K562 (cell line): ENCODE measurements around the gene ESR2. TPM values are rescaled to one million over a fixed set of nuclear protein-coding genes. Genes with fewer than 3 reads are reported as not detected.

Experiments used
- ATAC-seq: fragments of 200-7000 bp; cut with Tn5 transposase; 3 replicates; pipeline ENCODE4 v1.9.1; 2020; ENCODE audit warnings: moderate library complexity
- BruUV-seq: library from RNA; stranded (reverse); fragments of 400-500 nt; replicated peaks from 2 replicates; lab custom pipeline; 2021; lab: Mats Ljungman, UMichigan
- CTCF ChIA-PET: fragments of 300-600 bp; formaldehyde crosslinking; extraction: SDS; loops from one replicate; lab custom pipeline; 2021; ENCODE audit warnings: low intra/inter-chr PET ratio; lab: Yijun Ruan, JAX
- POLR2A ChIA-PET: fragments of 300-600, 350-650 bp; sonication (Branson Sonifier 250); formaldehyde crosslinking; extraction: SDS; loops from one replicate; lab custom pipeline; 2021; ENCODE audit warnings: antibody characterized with exemption, inconsistent platforms; lab: Yijun Ruan, JAX
- DNase-seq, 4 experiments: peaks; one replicate each; pipeline versions ENCODE4 v3.0.0 to v3.0.0-alpha.2; 2011 to 2018; ENCODE audit warnings: low spot score in 3 of 4, mixed read lengths in 3 of 4; ENCODE audit errors: extremely low read depth in 1 of 4
- FAIRE-seq: peaks from 2 replicates; lab custom pipeline; 2011; peaks lifted over from hg19 to GRCh38; lab: Jason Lieb, UNC
- H2AFZ ChIP-seq: 2 replicates; pipeline ENCODE4 v1.6.0; 2011; ENCODE audit warnings: low read depth, low read length, control low read depth, inconsistent platforms
- H3K27ac ChIP-seq: fragments of 200-600 bp; 3 replicates; pipeline ENCODE4 v1.8.0; 2011; ENCODE audit warnings: low read depth, mild to moderate bottlenecking, control low read depth, inconsistent platforms, low read length, moderate library complexity, mixed read lengths; ENCODE audit errors: extremely low read depth
- H3K27me3 ChIP-seq, 2 experiments: fragments of 300-600 bp in 1 of 2; 2 replicates in 1 of 2; 3 replicates in 1 of 2; pipeline versions ENCODE4 v1.6.0 to v1.8.0; 2011; ENCODE audit warnings: inconsistent platforms in 2 of 2, low read length in 2 of 2, mild to moderate bottlenecking in 1 of 2, mixed read lengths in 1 of 2, moderate library complexity in 1 of 2; ENCODE audit not compliant: control insufficient read depth in 2 of 2, insufficient read depth in 2 of 2
- H3K36me3 ChIP-seq: fragments of 300-600 bp; 3 replicates; pipeline ENCODE4 v1.8.0; 2011; ENCODE audit warnings: mild to moderate bottlenecking, low read length, inconsistent platforms; ENCODE audit not compliant: control insufficient read depth, insufficient read depth
- H3K4me1 ChIP-seq, 2 experiments: fragments of 200-600 bp in 1 of 2; replicated peaks in 1 of 2; 2 replicates in 1 of 2; 3 replicates in 1 of 2; pipeline versions ENCODE4 v1.5.1 to v1.8.0; 2011; ENCODE audit warnings: inconsistent platforms in 2 of 2, low read length in 2 of 2, mild to moderate bottlenecking in 1 of 2, mixed read lengths in 1 of 2, moderate library complexity in 1 of 2; ENCODE audit not compliant: control insufficient read depth in 2 of 2, insufficient read depth in 2 of 2
- H3K4me2 ChIP-seq: 2 replicates; pipeline ENCODE4 v1.6.1; 2011; ENCODE audit warnings: low read length, control low read depth, inconsistent platforms, mixed read lengths; ENCODE audit not compliant: insufficient read depth
- H3K4me3 ChIP-seq: fragments of 200-600 bp; sonication (generic), shearing (Covaris generic); 2 replicates; pipeline ENCODE4 v1.5.1; 2016; ENCODE audit warnings: control low read depth, inconsistent platforms
- H3K79me2 ChIP-seq: fragments of 200-600 bp; 3 replicates; pipeline ENCODE4 v1.8.0; 2011; ENCODE audit warnings: low read length, inconsistent platforms; ENCODE audit not compliant: control insufficient read depth, insufficient read depth
- H3K9ac ChIP-seq, 2 experiments: 2 replicates each; pipeline versions ENCODE4 v1.6.0 to v1.6.1; 2011; ENCODE audit warnings: low read depth in 2 of 2, low read length in 2 of 2, control low read depth in 1 of 2, inconsistent platforms in 1 of 2, mild to moderate bottlenecking in 1 of 2, mixed read lengths in 1 of 2; ENCODE audit not compliant: insufficient read depth in 1 of 2
- H3K9me1 ChIP-seq: one replicate; pipeline ENCODE4 v1.6.0; 2011; ENCODE audit warnings: inconsistent platforms, mild to moderate bottlenecking, low read length, moderate library complexity; ENCODE audit not compliant: control insufficient read depth, insufficient read depth
- H3K9me3 ChIP-seq: replicated peaks from 2 replicates; pipeline ENCODE4 v1.5.1; 2011; ENCODE audit warnings: low read depth, low read length, inconsistent platforms; ENCODE audit not compliant: control insufficient read depth, insufficient read depth
- H4K20me1 ChIP-seq: replicated peaks from 2 replicates; pipeline ENCODE4 v1.6.1; 2011; ENCODE audit warnings: low read length, inconsistent platforms, mixed read lengths; ENCODE audit not compliant: control insufficient read depth, insufficient read depth
- DPF2 ChIP-seq: fragments of 450-650 bp; IDR thresholded peaks from 2 replicates; pipeline ENCODE4 v1.6.1; 2016
- PCBP2 ChIP-seq: fragments of 200-400 bp; formaldehyde crosslinking; IDR thresholded peaks from 2 replicates; pipeline ENCODE4 v1.6.1; 2018; ENCODE audit warnings: low read length, low read depth, mild to moderate bottlenecking, moderate library complexity; ENCODE audit not compliant: poor library complexity, severe bottlenecking
- POLR2A ChIP-seq: fragments of 450-650 bp; conservative IDR thresholded peaks from 2 replicates; pipeline ENCODE4 v1.6.1; 2016
- RCOR1 ChIP-seq, 2 experiments: IDR thresholded peaks; 2 replicates each; pipeline ENCODE4 v1.6.1; 2012; ENCODE audit warnings: low read depth in 2 of 2, low read length in 2 of 2, borderline replicate concordance in 1 of 2, improper control_type of control experiment in 1 of 2
- ZC3H11A ChIP-seq: IDR thresholded peaks from 2 replicates; pipeline ENCODE4 v1.6.1; 2012; ENCODE audit warnings: low read depth, low read length, improper control_type of control experiment
- ZFPM2 ChIP-seq: fragments of 250-450 bp; sonication (Bioruptor Pico); IDR thresholded peaks from 2 replicates; pipeline ENCODE4 v1.5.1; 2022; ENCODE audit warnings: mild to moderate bottlenecking
- ZNF696 ChIP-seq: fragments of 250-450 bp; sonication (Bioruptor Pico); conservative IDR thresholded peaks from 2 replicates; pipeline ENCODE4 v1.4.0; 2020; ENCODE audit warnings: mild to moderate bottlenecking, moderate library complexity
- WGBS: fragments of 100-300 bp; shearing (Covaris generic); methylation state at CpG from one replicate; pipeline ENCODE4 v1.1.6; 2016; ENCODE audit warnings: low coverage, mixed read lengths; ENCODE audit not compliant: insufficient coverage; ENCODE audit errors: missing lambda C conversion rate; 5-methylcytosine and 5-hydroxymethylcytosine counted together
- in situ Hi-C: fragments of 300-500 bp; cut with MboI; formaldehyde crosslinking; loops from 4 replicates; pipeline ENCODE4 v1.15.0; 2018; ENCODE audit warnings: inconsistent platforms, mixed read lengths
- intact Hi-C: fragments of 100-400 bp; cut with micrococcal nuclease; formaldehyde crosslinking; loops from 2 replicates; pipeline ENCODE4 v1.14.2; 2022
- polyA plus RNA-seq, 8 experiments: library from polyadenylated mRNA; depleted of rRNA in 4 of 8; stranded (reverse) in 5 of 8; unstranded in 3 of 8; fragments of >200 nt; fragmentation: Nextera tagmentation in 2 of 8; fragmentation: Illumina TruSeq in 1 of 8; extraction: Ambion mirVana in 2 of 8; extraction: Trizol in 1 of 8; gene quantifications; 2 replicates each; pipeline versions ENCODE4 v1.2.1 to v1.2.3, GENCODE V29; 2011 to 2014; ENCODE audit warnings: inconsistent platforms in 1 of 8, missing spikeins in 1 of 8
- total RNA-seq, 7 experiments: library from RNA; depleted of rRNA in 6 of 7; stranded (reverse); fragments of >200 nt in 6 of 7; fragmentation: Illumina TruSeq in 2 of 7; extraction: Trizol in 2 of 7; gene quantifications; 2 replicates each; pipeline versions ENCODE4 v1.2.1 to v1.2.3, GENCODE V29; 2011 to 2021; ENCODE audit warnings: low replicate concordance in 1 of 7
- TF ChIP-seq, protein P1 (sequence below): IDR thresholded peaks from 3 replicates; pipeline ENCODE4 v1.6.1; 2011; ENCODE audit warnings: borderline replicate concordance, mild to moderate bottlenecking, moderate library complexity; ENCODE audit not compliant: insufficient read length; ENCODE audit errors: extremely low read depth

Gene ESR2
- total and polyA plus RNA-seq, 9 of the 15 experiments (the other 6 are each of a cell fraction or from before 2014, with no cell fraction given): 0.07 to 3.8 (median 2.0) TPM

DNA sequence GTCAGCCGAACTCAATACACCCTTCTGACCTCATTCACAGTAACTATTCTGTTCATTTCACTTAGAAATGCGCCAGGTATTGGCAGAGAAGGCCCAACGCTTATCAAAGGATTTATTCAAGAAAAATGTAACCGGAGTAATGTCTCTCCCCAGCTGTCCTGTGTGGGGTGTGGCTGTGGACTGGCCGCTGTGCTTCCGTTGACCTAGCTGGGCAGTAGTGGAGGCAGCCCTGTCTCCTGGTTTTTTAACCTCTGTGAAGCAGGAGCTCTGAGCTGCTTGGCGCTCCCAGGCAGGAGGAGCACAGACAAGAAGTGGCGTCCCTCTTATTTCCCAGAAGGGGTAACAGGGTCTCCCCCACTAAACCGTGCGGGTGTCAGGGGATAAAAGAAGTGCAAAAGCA lies 85.2 kb downstream of the ESR2 start:
- no peak for ATAC-seq
- H2AFZ ChIP-seq: no peak overlapping the region
- POLR2A ChIA-PET: interaction anchor here (0.6 to 1.4 kb wide), 2 partner anchors 10 to 12 kb away, joined by 3 read pairs; no protein-coding TSS in a partner anchor
- H3K9me3 ChIP-seq: no peaks in the 10 kb centered on the region
- no peaks in the 10 kb centered on the region for H3K27me3 ChIP-seq
- no TSS peak for BruUV-seq
- H3K27ac ChIP-seq: no peak overlapping the region
- no peaks in the 10 kb centered on the region for H3K79me2 ChIP-seq
- H3K9me1 ChIP-seq: no peaks in the 10 kb centered on the region
- DNase-seq: no peak
- no peak overlapping the region for H3K4me2 ChIP-seq
- no peaks in the 10 kb centered on the region for H4K20me1 ChIP-seq
- no peaks in the 10 kb centered on the region for H3K36me3 ChIP-seq
- H3K4me1 ChIP-seq: peaks cover 0 to 3% of the 10 kb centered on the region in 2 experiments; a peak in 1 of 5 replicates
- no peak overlapping the region for H3K9ac ChIP-seq
- in situ Hi-C loops: no loop called here
- WGBS: 56% methylated on average over 9 of the region's 10 CpGs
- TF ChIP-seq RCOR1 (IDR thresholded peaks at IDR 0.05; ENCODE audit: borderline replicate concordance in 1 of 2, low read depth in 2 of 2, low read length in 2 of 2): no peak
- TF ChIP-seq POLR2A: no peak
- TF ChIP-seq ZC3H11A: no peak
- no peak for TF ChIP-seq PCBP2
- no peak for TF ChIP-seq ZFPM2 (CRISPR knock-in tag)
- TF ChIP-seq, protein P1, sequence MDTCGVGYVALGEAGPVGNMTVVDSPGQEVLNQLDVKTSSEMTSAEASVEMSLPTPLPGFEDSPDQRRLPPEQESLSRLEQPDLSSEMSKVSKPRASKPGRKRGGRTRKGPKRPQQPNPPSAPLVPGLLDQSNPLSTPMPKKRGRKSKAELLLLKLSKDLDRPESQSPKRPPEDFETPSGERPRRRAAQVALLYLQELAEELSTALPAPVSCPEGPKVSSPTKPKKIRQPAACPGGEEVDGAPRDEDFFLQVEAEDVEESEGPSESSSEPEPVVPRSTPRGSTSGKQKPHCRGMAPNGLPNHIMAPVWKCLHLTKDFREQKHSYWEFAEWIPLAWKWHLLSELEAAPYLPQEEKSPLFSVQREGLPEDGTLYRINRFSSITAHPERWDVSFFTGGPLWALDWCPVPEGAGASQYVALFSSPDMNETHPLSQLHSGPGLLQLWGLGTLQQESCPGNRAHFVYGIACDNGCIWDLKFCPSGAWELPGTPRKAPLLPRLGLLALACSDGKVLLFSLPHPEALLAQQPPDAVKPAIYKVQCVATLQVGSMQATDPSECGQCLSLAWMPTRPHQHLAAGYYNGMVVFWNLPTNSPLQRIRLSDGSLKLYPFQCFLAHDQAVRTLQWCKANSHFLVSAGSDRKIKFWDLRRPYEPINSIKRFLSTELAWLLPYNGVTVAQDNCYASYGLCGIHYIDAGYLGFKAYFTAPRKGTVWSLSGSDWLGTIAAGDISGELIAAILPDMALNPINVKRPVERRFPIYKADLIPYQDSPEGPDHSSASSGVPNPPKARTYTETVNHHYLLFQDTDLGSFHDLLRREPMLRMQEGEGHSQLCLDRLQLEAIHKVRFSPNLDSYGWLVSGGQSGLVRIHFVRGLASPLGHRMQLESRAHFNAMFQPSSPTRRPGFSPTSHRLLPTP: no peak
- no peak for TF ChIP-seq DPF2
- TF ChIP-seq ZNF696: no peak
- TF ChIP-seq, all 486 proteins: peak for 0
- CTCF ChIA-PET: no interaction called here
- no peak overlapping the region for H3K4me3 ChIP-seq
- FAIRE-seq: no peak
- intact Hi-C loops: no loop called here
